ENCODE data around the gene ALB. TPM values are rescaled to one million over a fixed set of nuclear protein-coding genes. Genes with fewer than 3 reads are reported as not detected.

Gene ALB
- total RNA-seq, 1 donor = not detected

DNA sequence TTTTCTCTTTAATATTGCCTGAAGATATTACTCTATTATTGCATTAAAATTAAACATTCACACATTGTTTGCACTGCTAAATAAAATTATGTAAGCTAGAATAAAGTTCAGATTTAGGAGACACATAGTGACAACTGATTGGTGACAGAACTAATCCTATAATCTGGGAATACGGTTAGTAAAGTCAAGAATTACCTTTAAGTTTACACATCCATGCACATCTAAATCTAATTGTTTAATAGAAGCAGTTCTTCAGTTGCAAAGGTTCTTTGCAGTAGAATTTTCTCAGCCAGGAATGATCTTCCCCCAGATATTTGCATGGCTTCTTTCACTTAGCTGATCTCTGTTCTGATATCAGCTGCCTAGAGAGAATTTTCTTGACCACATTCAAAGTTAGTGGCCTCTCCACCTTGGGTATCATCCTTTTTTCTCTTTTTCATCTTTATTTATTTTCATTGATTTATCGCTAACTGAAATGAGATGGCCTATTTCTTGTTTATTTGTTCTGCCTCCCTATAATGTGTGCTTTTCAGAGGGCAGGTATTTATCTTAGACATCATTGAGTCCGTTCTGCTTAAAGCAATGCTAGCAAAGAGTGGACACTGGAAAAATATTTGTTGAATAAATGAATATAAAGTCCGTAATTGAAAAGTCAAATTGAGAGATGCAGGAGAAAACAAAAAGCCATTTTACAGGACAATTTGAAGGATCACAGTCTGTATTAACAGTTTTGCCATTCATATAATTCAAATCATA is 44.5 kb downstream of the ALB start:
- H3K4me2 ChIP-seq (ENCODE audit: insufficient read depth, low read length) = no peak overlapping the region
- no peaks in the 10 kb centered on the region for H3K79me2 ChIP-seq (ENCODE audit: insufficient read depth, low read length)
- H3K36me3 ChIP-seq (ENCODE audit: insufficient read depth, low read length) = no peaks in the 10 kb centered on the region
- peaks cover 6% of the 10 kb centered on the region for H3K27me3 ChIP-seq (ENCODE audit: insufficient read depth, low read length)
- TF ChIP-seq, protein P1, sequence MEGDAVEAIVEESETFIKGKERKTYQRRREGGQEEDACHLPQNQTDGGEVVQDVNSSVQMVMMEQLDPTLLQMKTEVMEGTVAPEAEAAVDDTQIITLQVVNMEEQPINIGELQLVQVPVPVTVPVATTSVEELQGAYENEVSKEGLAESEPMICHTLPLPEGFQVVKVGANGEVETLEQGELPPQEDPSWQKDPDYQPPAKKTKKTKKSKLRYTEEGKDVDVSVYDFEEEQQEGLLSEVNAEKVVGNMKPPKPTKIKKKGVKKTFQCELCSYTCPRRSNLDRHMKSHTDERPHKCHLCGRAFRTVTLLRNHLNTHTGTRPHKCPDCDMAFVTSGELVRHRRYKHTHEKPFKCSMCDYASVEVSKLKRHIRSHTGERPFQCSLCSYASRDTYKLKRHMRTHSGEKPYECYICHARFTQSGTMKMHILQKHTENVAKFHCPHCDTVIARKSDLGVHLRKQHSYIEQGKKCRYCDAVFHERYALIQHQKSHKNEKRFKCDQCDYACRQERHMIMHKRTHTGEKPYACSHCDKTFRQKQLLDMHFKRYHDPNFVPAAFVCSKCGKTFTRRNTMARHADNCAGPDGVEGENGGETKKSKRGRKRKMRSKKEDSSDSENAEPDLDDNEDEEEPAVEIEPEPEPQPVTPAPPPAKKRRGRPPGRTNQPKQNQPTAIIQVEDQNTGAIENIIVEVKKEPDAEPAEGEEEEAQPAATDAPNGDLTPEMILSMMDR (IDR thresholded peaks at IDR 0.05; ENCODE audit: extremely low read depth, low read depth, low read length) = no peak
- H3K4me3 ChIP-seq (ENCODE audit: insufficient read depth, low read length) = no peak overlapping the region
- no peak overlapping the region for H2AFZ ChIP-seq (ENCODE audit: low read length)
- H3K9me3 ChIP-seq (ENCODE audit: low read depth, low read length) = no peaks in the 10 kb centered on the region
- DNase-seq (ENCODE audit: insufficient read length, low spot score, missing footprints) = no peak
- peaks cover 22% of the 10 kb centered on the region for H3K4me1 ChIP-seq (ENCODE audit: insufficient read depth, low read length)
- no peaks in the 10 kb centered on the region for H4K20me1 ChIP-seq (ENCODE audit: insufficient read depth, low read length)
- no peak overlapping the region for H3K27ac ChIP-seq (ENCODE audit: low read depth, low read length)

DNA sequence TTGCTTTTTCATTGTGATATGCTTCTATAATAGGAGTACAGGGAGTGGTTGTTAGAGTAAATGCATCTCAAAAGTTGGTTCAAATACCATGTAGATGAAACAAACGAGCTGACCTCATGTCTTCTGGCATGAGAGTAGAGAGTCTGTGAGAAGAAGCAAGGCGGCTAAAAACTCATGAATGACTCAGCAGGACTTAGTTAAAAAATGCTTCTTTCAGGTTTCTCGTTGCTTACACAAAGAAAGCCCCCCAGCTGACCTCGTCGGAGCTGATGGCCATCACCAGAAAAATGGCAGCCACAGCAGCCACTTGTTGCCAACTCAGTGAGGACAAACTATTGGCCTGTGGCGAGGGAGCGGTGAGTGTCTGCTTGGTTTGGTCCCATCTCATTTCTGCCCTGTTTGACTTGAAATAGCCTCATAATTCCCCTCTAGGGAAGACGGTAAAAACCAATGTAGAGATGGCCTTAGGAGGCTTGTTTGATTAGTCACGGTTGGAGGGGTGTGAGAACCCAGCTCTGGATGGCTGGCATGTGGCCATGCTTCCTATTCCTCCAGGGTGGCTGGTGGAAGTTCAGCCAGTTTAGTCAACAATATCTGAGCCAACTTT is 46.4 kb downstream of the ALB start:
- H3K27me3 ChIP-seq (ENCODE audit: insufficient read depth, low read length) = no peaks in the 10 kb centered on the region
- H3K4me2 ChIP-seq (ENCODE audit: insufficient read depth, low read length) = peak overlapping the region; percentile 89
- DNase-seq (ENCODE audit: insufficient read length, low spot score, missing footprints) = peak; percentile 39
- no peaks in the 10 kb centered on the region for H3K79me2 ChIP-seq (ENCODE audit: insufficient read depth, low read length)
- no peaks in the 10 kb centered on the region for H3K36me3 ChIP-seq (ENCODE audit: insufficient read depth, low read length)
- no peaks in the 10 kb centered on the region for H3K9me3 ChIP-seq (ENCODE audit: low read depth, low read length)
- TF ChIP-seq, protein P1 (IDR thresholded peaks at IDR 0.05; ENCODE audit: extremely low read depth, low read depth, low read length) = no peak
- H3K27ac ChIP-seq (ENCODE audit: low read depth, low read length) = peak overlapping the region; percentile 99
- H2AFZ ChIP-seq (ENCODE audit: low read length) = peak overlapping the region; percentile 93
- H4K20me1 ChIP-seq (ENCODE audit: insufficient read depth, low read length) = no peaks in the 10 kb centered on the region
- H3K4me3 ChIP-seq (ENCODE audit: insufficient read depth, low read length) = peak overlapping the region; percentile 65
- H3K4me1 ChIP-seq (ENCODE audit: insufficient read depth, low read length) = peaks cover 22% of the 10 kb centered on the region

- Histone ChIP-seq H3K27ac (ENCODE audit: low read depth, low read length) (peak overlapping the region; percentile 99), H3K4me3 (ENCODE audit: insufficient read depth, low read length) (no peak overlapping the region), H3K36me3 (ENCODE audit: insufficient read depth, low read length) (no peaks in the 10 kb centered on the region), H3K4me2 (ENCODE audit: insufficient read depth, low read length) (no peak overlapping the region), H3K79me2 (ENCODE audit: insufficient read depth, low read length) (no peaks in the 10 kb centered on the region), H4K20me1 (ENCODE audit: insufficient read depth, low read length) (no peaks in the 10 kb centered on the region), H3K4me1 (ENCODE audit: insufficient read depth, low read length) (peaks cover 22% of the 10 kb centered on the region), H3K27me3 (ENCODE audit: insufficient read depth, low read length) (no peaks in the 10 kb centered on the region), H3K9me3 (ENCODE audit: low read depth, low read length) (no peaks in the 10 kb centered on the region), H2AFZ (ENCODE audit: low read length) (no peak overlapping the region)
- TF ChIP-seq, protein P1 (IDR thresholded peaks at IDR 0.05; ENCODE audit: extremely low read depth, low read depth, low read length) = no peak
- no peak for DNase-seq (ENCODE audit: insufficient read length, low spot score, missing footprints)
Measured at GRCh38 chr4:73451404-73451803, 47.3 kb downstream of the ALB start.

DNA sequence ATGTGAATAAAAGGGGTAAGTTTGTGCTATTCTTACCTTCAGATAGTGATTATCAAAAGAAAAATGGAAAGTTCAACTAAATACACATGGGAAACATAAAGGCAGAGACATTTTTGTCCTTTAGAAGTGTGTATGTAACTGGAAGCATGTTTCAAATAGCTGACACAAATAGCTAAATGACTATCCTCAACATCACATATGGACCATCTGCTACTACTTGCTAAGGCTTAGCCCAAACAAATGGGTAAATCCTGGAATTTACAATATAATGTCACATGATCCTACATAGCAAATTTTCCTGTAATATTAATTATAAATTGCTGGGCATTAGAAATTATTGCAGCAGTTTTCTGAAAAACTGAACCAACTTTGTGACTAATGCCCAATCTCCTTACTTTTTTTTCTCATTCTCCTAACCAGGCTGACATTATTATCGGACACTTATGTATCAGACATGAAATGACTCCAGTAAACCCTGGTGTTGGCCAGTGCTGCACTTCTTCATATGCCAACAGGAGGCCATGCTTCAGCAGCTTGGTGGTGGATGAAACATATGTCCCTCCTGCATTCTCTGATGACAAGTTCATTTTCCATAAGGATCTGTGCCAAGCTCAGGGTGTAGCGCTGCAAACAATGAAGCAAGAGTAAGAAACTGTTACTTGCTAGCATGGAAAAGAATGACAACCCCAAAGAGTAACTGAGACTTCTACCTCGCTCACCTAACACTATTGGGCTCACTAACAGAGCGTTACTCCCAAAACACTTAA is 48.1 kb downstream of the ALB start:
- Histone ChIP-seq H3K27ac (ENCODE audit: low read depth, low read length) (no peak overlapping the region), H3K27me3 (ENCODE audit: insufficient read depth, low read length) (no peaks in the 10 kb centered on the region), H4K20me1 (ENCODE audit: insufficient read depth, low read length) (no peaks in the 10 kb centered on the region), H3K79me2 (ENCODE audit: insufficient read depth, low read length) (no peaks in the 10 kb centered on the region), H3K36me3 (ENCODE audit: insufficient read depth, low read length) (no peaks in the 10 kb centered on the region), H3K4me3 (ENCODE audit: insufficient read depth, low read length) (no peak overlapping the region), H2AFZ (ENCODE audit: low read length) (no peak overlapping the region), H3K4me1 (ENCODE audit: insufficient read depth, low read length) (peaks cover 22% of the 10 kb centered on the region), H3K4me2 (ENCODE audit: insufficient read depth, low read length) (no peak overlapping the region), H3K9me3 (ENCODE audit: low read depth, low read length) (no peaks in the 10 kb centered on the region)
- no peak for DNase-seq (ENCODE audit: insufficient read length, low spot score, missing footprints)
- TF ChIP-seq, protein P1 (IDR thresholded peaks at IDR 0.05; ENCODE audit: extremely low read depth, low read depth, low read length) = no peak
